Measurements from ENCODE around the gene CBLN3. TPM values are rescaled to one million over a fixed set of nuclear protein-coding genes. Genes with fewer than 3 reads are reported as not detected.
"Not testable (repeated sequence)": the region's sequence is repeated elsewhere in the genome, so short reads cannot be mapped to it uniquely, and the experiment has no call there.

CBLN3 gene
- 1 to 10 TPM in 2 of 3 donors, under 1 TPM in 1; 0.75 to 1.5 (median 1.1) TPM for total RNA-seq
- total RNA-seq (2013), result 4.6 TPM

- H3K9me3 ChIP-seq (ENCODE audit: control insufficient read depth, insufficient read depth, low read length), result no peaks in the 10 kb centered on the region
- H3K27me3 Mint-ChIP-seq (ENCODE audit: low read depth in 2 of 2), result no peaks in the 10 kb centered on the region
- H3K36me3 Mint-ChIP-seq, result no peaks in the 10 kb centered on the region
- peak within 1 kb of the TSS; percentile 86 for H3K4me3 Mint-ChIP-seq
- H3K4me1 Mint-ChIP-seq, result peaks cover 14 to 27% of the 10 kb centered on the region in 2 donors
- H3K27me3 ChIP-seq (ENCODE audit: control insufficient read depth, insufficient read depth, low read length), result no peaks in the 10 kb centered on the region
- H3K27ac ChIP-seq (ENCODE audit: low read length), result peak within 1 kb of the TSS; percentile 99
- TF ChIP-seq CTCF (IDR thresholded peaks at IDR 0.05), result no peak
- ATAC-seq (peak; percentile 82 to 93 (median 87)), DNase-seq (peak; percentile 86 to 95)
- WGBS (ENCODE audit: insufficient coverage), result 3% methylated on average over 56 of the region's 57 CpGs
- no peaks in the 10 kb centered on the region for H3K9me3 Mint-ChIP-seq
- intact Hi-C loops (cut with micrococcal nuclease), result loop anchor here (2.0 to 10.0 kb wide), 2 partner anchors 185 to 213 kb away; partner anchors contain the start of genes MDP1 and TINF2
- H3K36me3 ChIP-seq (ENCODE audit: control insufficient read depth, insufficient read depth, low read length), result peaks cover 25% of the 10 kb centered on the region
- H3K4me1 ChIP-seq (ENCODE audit: control insufficient read depth, insufficient read depth, low read length), result peaks cover 36% of the 10 kb centered on the region
- H3K27ac Mint-ChIP-seq, result peak within 1 kb of the TSS; percentile 87 to 97
- peak within 1 kb of the TSS; percentile 93 for H3K4me3 ChIP-seq (ENCODE audit: low read length)
Measured at GRCh38 chr14:24429395-24430142, at the start of gene CBLN3, which contains the start of gene KHNYN. CBLN3 (minus strand) TSS chr14:24429668; CDS start chr14:24429054, 614 bp downstream. KHNYN (plus strand) TSS chr14:24429954; CDS start chr14:24430731, 777 bp downstream.

- Histone ChIP-seq H3K4me1 (ENCODE audit: control insufficient read depth, insufficient read depth, low read length) (no peaks in the 10 kb centered on the region), H3K9me3 (ENCODE audit: control insufficient read depth, insufficient read depth, low read length) (no peaks in the 10 kb centered on the region), H3K36me3 (ENCODE audit: control insufficient read depth, insufficient read depth, low read length) (no peaks in the 10 kb centered on the region), H3K27me3 (ENCODE audit: control insufficient read depth, insufficient read depth, low read length) (no peaks in the 10 kb centered on the region), H3K4me3 (ENCODE audit: low read length) (no peak overlapping the region), H3K27ac (ENCODE audit: low read length) (no peak overlapping the region)
- H3K27ac Mint-ChIP-seq, result no peak overlapping the region
- H3K4me3 Mint-ChIP-seq, result no peak overlapping the region
- ATAC-seq (no peak), DNase-seq (no peak)
- H3K9me3 Mint-ChIP-seq, result no peaks in the 10 kb centered on the region
- H3K36me3 Mint-ChIP-seq, result no peaks in the 10 kb centered on the region
- peaks cover 7 to 11% of the 10 kb centered on the region in 2 donors for H3K4me1 Mint-ChIP-seq
- no peaks in the 10 kb centered on the region for H3K27me3 Mint-ChIP-seq (ENCODE audit: low read depth in 2 of 2)
- no peak for TF ChIP-seq CTCF (IDR thresholded peaks at IDR 0.05)
- intact Hi-C loops (cut with micrococcal nuclease), result no loop called here
- WGBS (ENCODE audit: insufficient coverage), result 24% methylated on average over 4 of the region's 4 CpGs
Measured at GRCh38 chr14:24475261-24475660, 45.8 kb upstream of the CBLN3 start.

GRCh38 chr14:24473211-24473610 is 43.7 kb upstream of the CBLN3 start:
- TF ChIP-seq CTCF (IDR thresholded peaks at IDR 0.05), result no peak
- Histone ChIP-seq H3K4me3 (ENCODE audit: low read length) (no peak overlapping the region), H3K27me3 (ENCODE audit: control insufficient read depth, insufficient read depth, low read length) (no peaks in the 10 kb centered on the region), H3K9me3 (ENCODE audit: control insufficient read depth, insufficient read depth, low read length) (no peaks in the 10 kb centered on the region), H3K36me3 (ENCODE audit: control insufficient read depth, insufficient read depth, low read length) (no peaks in the 10 kb centered on the region), H3K27ac (ENCODE audit: low read length) (no peak overlapping the region), H3K4me1 (ENCODE audit: control insufficient read depth, insufficient read depth, low read length) (no peaks in the 10 kb centered on the region)
- intact Hi-C loops (cut with micrococcal nuclease), result no loop called here
- no peaks in the 10 kb centered on the region for H3K27me3 Mint-ChIP-seq (ENCODE audit: low read depth in 2 of 2)
- H3K9me3 Mint-ChIP-seq, result no peaks in the 10 kb centered on the region
- no peak overlapping the region for H3K27ac Mint-ChIP-seq
- DNase-seq, result no peak
- no peak for ATAC-seq
- H3K36me3 Mint-ChIP-seq, result no peaks in the 10 kb centered on the region
- H3K4me1 Mint-ChIP-seq, result peaks cover 7 to 11% of the 10 kb centered on the region in 2 donors
- H3K4me3 Mint-ChIP-seq, result no peak overlapping the region
- 79% methylated on average over 12 of the region's 12 CpGs for WGBS (ENCODE audit: insufficient coverage)

GRCh38 chr14:24470450-24470849 is 41.0 kb upstream of the CBLN3 start:
- H3K36me3 Mint-ChIP-seq; ATAC-seq; H3K27ac Mint-ChIP-seq; H3K27ac ChIP-seq (ENCODE audit: low read length); H3K9me3 ChIP-seq (ENCODE audit: control insufficient read depth, insufficient read depth, low read length); H3K27me3 ChIP-seq (ENCODE audit: control insufficient read depth, insufficient read depth, low read length); intact Hi-C loops (cut with micrococcal nuclease); H3K4me3 ChIP-seq (ENCODE audit: low read length); H3K4me1 ChIP-seq (ENCODE audit: control insufficient read depth, insufficient read depth, low read length); H3K9me3 Mint-ChIP-seq; H3K4me1 Mint-ChIP-seq; H3K4me3 Mint-ChIP-seq; DNase-seq; H3K36me3 ChIP-seq (ENCODE audit: control insufficient read depth, insufficient read depth, low read length): not testable (repeated sequence)
- no CpG with 5 or more reads among the region's 2 CpGs for WGBS (ENCODE audit: insufficient coverage)
- peaks cover 0 to 12% of the 10 kb centered on the region in 2 donors for H3K27me3 Mint-ChIP-seq (ENCODE audit: low read depth in 2 of 2)
